Epithelial cell of esophagus (primary cell): Measurements from ENCODE around the gene PRKG1.
A peak's percentile ranks its signal among the peaks of the same experiment; 100 is the strongest.
"Not testable (repeated sequence)": the region's sequence is repeated elsewhere in the genome, so short reads cannot be mapped to it uniquely, and the experiment has no call there.

ENCODE experiments used
- DNase-seq: peaks from one replicate; pipeline ENCODE4 v3.0.0; 2010; ENCODE audit warnings: low read depth
- H3K4me3 ChIP-seq: 2 replicates; pipeline ENCODE4 v1.5.1; 2011; ENCODE audit warnings: mild to moderate bottlenecking, low read length, control low read depth
- CTCF ChIP-seq: IDR thresholded peaks from 2 replicates; pipeline ENCODE4 v1.5.1; 2011; ENCODE audit warnings: low read depth, mild to moderate bottlenecking, low read length, control low read depth, inconsistent platforms; ENCODE audit not compliant: insufficient read depth; ENCODE audit errors: missing control alignments

Gene PRKG1

GRCh38 chr10:52194716-52195115, 1120.4 kb downstream of the PRKG1 start:
- TF ChIP-seq CTCF, result no peak
- H3K4me3 ChIP-seq, result no peak overlapping the region
- DNase-seq, result no peak

GRCh38 chr10:52197098-52197497, 1122.8 kb downstream of the PRKG1 start:
- no peak for TF ChIP-seq CTCF
- DNase-seq, result no peak
- no peak overlapping the region for H3K4me3 ChIP-seq

- DNase-seq, result no peak
- TF ChIP-seq CTCF, result no peak
- no peak overlapping the region for H3K4me3 ChIP-seq
Observed at GRCh38 chr10:52198540-52198939, 1124.3 kb downstream of the PRKG1 start.

GRCh38 chr10:52204906-52205305, 1130.6 kb downstream of the PRKG1 start:
- not testable (repeated sequence) for DNase-seq, H3K4me3 ChIP-seq

GRCh38 chr10:52208365-52208764, 1134.1 kb downstream of the PRKG1 start:
- H3K4me3 ChIP-seq, result no peak overlapping the region
- DNase-seq, result no peak
- TF ChIP-seq CTCF, result no peak

GRCh38 chr10:52210161-52210560, 1135.9 kb downstream of the PRKG1 start:
- TF ChIP-seq CTCF, result no peak
- no peak overlapping the region for H3K4me3 ChIP-seq
- no peak for DNase-seq

GRCh38 chr10:52212062-52212461, 1137.8 kb downstream of the PRKG1 start:
- DNase-seq, result peak; percentile 18
- no peak overlapping the region for H3K4me3 ChIP-seq
- TF ChIP-seq CTCF, result no peak

GRCh38 chr10:52212802-52213201, 1138.5 kb downstream of the PRKG1 start:
- TF ChIP-seq CTCF, result no peak

More at GRCh38 chr10:52212802-52213201, 1138.5 kb downstream of the PRKG1 start:
- no peak for DNase-seq
- no peak overlapping the region for H3K4me3 ChIP-seq
